GM12878 (cell line): ENCODE measurements around the gene OLFM1. TPM values are rescaled to one million over a fixed set of nuclear protein-coding genes. Genes with fewer than 3 reads are reported as not detected.

ENCODE experiments used
- ATAC-seq: fragments of 200-7000 bp; cut with Tn5 transposase; 3 replicates; pipeline ENCODE4 v1.9.1; 2020; ENCODE audit warnings: mild to moderate bottlenecking, moderate library complexity
- BruUV-seq: library from RNA; stranded (reverse); fragments of 400-500 nt; replicated peaks from 2 replicates; lab custom pipeline; 2021; lab: Mats Ljungman, UMichigan
- CTCF ChIA-PET: fragments of 300-600 bp; sonication (Branson Sonifier 250); formaldehyde crosslinking; extraction: SDS; loops from one replicate; lab custom pipeline; 2021; ENCODE audit warnings: inconsistent platforms; lab: Yijun Ruan, JAX
- POLR2A ChIA-PET: fragments of 350-600 bp; formaldehyde crosslinking; extraction: SDS; loops from one replicate; lab custom pipeline; 2021; ENCODE audit warnings: inconsistent platforms; lab: Charles Lee
- RAD21 ChIA-PET: fragments of 300-600 bp; sonication (Branson Sonifier 250); formaldehyde crosslinking; loops from one replicate; lab custom pipeline; 2023; ENCODE audit warnings: antibody characterized with exemption; ENCODE audit not compliant: unreplicated experiment; lab: Charles Lee
- SMC1A ChIA-PET: fragments of 300-600 bp; sonication (Branson Sonifier 250); formaldehyde crosslinking; loops from one replicate; lab custom pipeline; 2023; ENCODE audit not compliant: unreplicated experiment, uncharacterized antibody; lab: Charles Lee
- DNase-seq: peaks from one replicate; pipeline ENCODE4 v3.0.0-alpha.2; 2011; ENCODE audit warnings: low read depth, low spot score
- FAIRE-seq: peaks from 3 replicates; lab custom pipeline; 2011; peaks lifted over from hg19 to GRCh38; lab: Jason Lieb, UNC
- H2AFZ ChIP-seq: 2 replicates; pipeline ENCODE4 v1.6.0; 2011; ENCODE audit warnings: low read depth, low read length, control low read depth; ENCODE audit not compliant: control insufficient read depth
- H3K27ac ChIP-seq: 2 replicates; pipeline ENCODE4 v1.5.1; 2011; ENCODE audit warnings: control low read depth; ENCODE audit not compliant: control insufficient read depth, insufficient read depth
- H3K27me3 ChIP-seq, 2 experiments: replicated peaks in 1 of 2; 2 replicates each; pipeline versions ENCODE4 v1.6.0 to v1.6.1; 2011; ENCODE audit warnings: low read length in 1 of 2; ENCODE audit not compliant: control insufficient read depth in 2 of 2, insufficient read depth in 2 of 2
- H3K36me3 ChIP-seq, 2 experiments: 2 replicates each; pipeline ENCODE4 v1.5.1; 2011; ENCODE audit warnings: low read length in 1 of 2; ENCODE audit not compliant: control insufficient read depth in 2 of 2, insufficient read depth in 2 of 2
- H3K4me1 ChIP-seq: 2 replicates; pipeline ENCODE4 v1.6.1; 2011; ENCODE audit warnings: mild to moderate bottlenecking, low read length, moderate library complexity, mixed read lengths; ENCODE audit not compliant: control insufficient read depth, insufficient read depth
- H3K4me2 ChIP-seq: 2 replicates; pipeline ENCODE4 v1.6.0; 2011; ENCODE audit warnings: control low read depth; ENCODE audit not compliant: control insufficient read depth, insufficient read depth
- H3K4me3 ChIP-seq: fragments of 200-600 bp; sonication (generic); 2 replicates; pipeline ENCODE4 v1.5.1; 2016
- H3K79me2 ChIP-seq: 2 replicates; pipeline ENCODE4 v1.6.0; 2011; ENCODE audit warnings: low read length; ENCODE audit not compliant: control insufficient read depth, insufficient read depth
- H3K9ac ChIP-seq: 2 replicates; pipeline ENCODE4 v1.8.0; 2011; ENCODE audit warnings: low read length, control low read depth, mixed read lengths; ENCODE audit not compliant: control insufficient read depth, insufficient read depth
- H3K9me3 ChIP-seq: replicated peaks from 3 replicates; pipeline ENCODE4 v1.5.1; 2011; ENCODE audit warnings: mild to moderate bottlenecking, low read length; ENCODE audit not compliant: control insufficient read depth, insufficient read depth
- H4K20me1 ChIP-seq: 2 replicates; pipeline ENCODE4 v1.6.0; 2011; ENCODE audit not compliant: control insufficient read depth, insufficient read depth
- BCL11A ChIP-seq: IDR thresholded peaks from 2 replicates; pipeline ENCODE4 v1.6.1; 2011; ENCODE audit warnings: low read depth, low read length
- ETV6 ChIP-seq, 2 experiments: fragments of 450-650 bp in 1 of 2; IDR thresholded peaks in 1 of 2; conservative IDR thresholded peaks in 1 of 2; 2 replicates each; pipeline ENCODE4 v1.6.1; 2014; ENCODE audit warnings: antibody characterized with exemption in 1 of 2, borderline replicate concordance in 1 of 2, low read depth in 1 of 2, mild to moderate bottlenecking in 1 of 2, moderate library complexity in 1 of 2
- HDAC6 ChIP-seq: fragments of 200-600 bp; sonication (generic); IDR thresholded peaks from one replicate; pipeline ENCODE4 v1.8.0; 2017; ENCODE audit warnings: antibody characterized with exemption; ENCODE audit not compliant: unreplicated experiment
- RAD51 ChIP-seq: fragments of 450-650 bp; IDR thresholded peaks from 2 replicates; pipeline ENCODE4 v1.6.1; 2016; ENCODE audit warnings: moderate library complexity, mild to moderate bottlenecking, inconsistent platforms
- STAT3 ChIP-seq: IDR thresholded peaks from 2 replicates; pipeline ENCODE4 v1.6.1; 2011; ENCODE audit warnings: low read depth, low read length, improper control_type of control experiment
- USF2 ChIP-seq: IDR thresholded peaks from 2 replicates; pipeline ENCODE4 v1.6.1; 2011; ENCODE audit warnings: low read depth, low read length, improper control_type of control experiment, borderline replicate concordance
- WGBS: methylation state at CpG from one replicate; pipeline ENCODE4 v1.1.6; 2016; ENCODE audit warnings: low lambda C conversion rate; ENCODE audit not compliant: insufficient replicate concordance, insufficient coverage; ENCODE audit errors: missing lambda C conversion rate; 5-methylcytosine and 5-hydroxymethylcytosine counted together
- in situ Hi-C: fragments of 300-500 bp; cut with MboI; formaldehyde crosslinking; loops from 9 replicates; pipeline ENCODE4 v1.14.3; 2018; ENCODE audit warnings: mixed read lengths
- intact Hi-C: fragments of 100-400 bp; cut with micrococcal nuclease; formaldehyde crosslinking; loops from one replicate; pipeline ENCODE4 v1.14.2; 2022; ENCODE audit not compliant: unreplicated experiment
- polyA plus RNA-seq, 11 experiments: library from polyadenylated mRNA; depleted of rRNA in 4 of 11; unstranded in 6 of 11; stranded (reverse) in 5 of 11; fragments of >200 nt; fragmentation: Nextera tagmentation in 4 of 11; fragmentation: Illumina TruSeq in 1 of 11; extraction: Ambion mirVana in 4 of 11; extraction: Trizol in 1 of 11; gene quantifications; 1 replicate in 1 of 11; 2 replicates in 10 of 11; pipeline versions ENCODE4 v1.2.1 to v1.2.3, GENCODE V29; 2011 to 2016; ENCODE audit warnings: inconsistent platforms in 2 of 11, missing spikeins in 2 of 11, low read depth in 1 of 11
- total RNA-seq, 4 experiments: library from RNA; depleted of rRNA in 3 of 4; stranded (reverse); fragments of >200 nt in 3 of 4; fragmentation: Illumina TruSeq in 1 of 4; extraction: Trizol in 1 of 4; gene quantifications; 2 replicates each; pipeline versions ENCODE4 v1.2.1 to v1.2.3, GENCODE V29; 2013 to 2021
- TF ChIP-seq, protein P1 (sequence below): fragments of 450-650 bp; IDR thresholded peaks from 2 replicates; pipeline ENCODE4 v1.6.1; 2017; ENCODE audit warnings: mild to moderate bottlenecking, moderate library complexity
- TF ChIP-seq, protein P2 (sequence below): IDR thresholded peaks from 2 replicates; pipeline ENCODE4 v1.6.1; 2011; ENCODE audit warnings: mild to moderate bottlenecking, low read depth, low read length, moderate library complexity; ENCODE audit not compliant: insufficient replicate concordance

The OLFM1 gene
- total and polyA plus RNA-seq, 10 of the 15 experiments (the other 5 are each of a cell fraction or from before 2014, with no cell fraction given), result not detected

- TF ChIP-seq, protein P1, sequence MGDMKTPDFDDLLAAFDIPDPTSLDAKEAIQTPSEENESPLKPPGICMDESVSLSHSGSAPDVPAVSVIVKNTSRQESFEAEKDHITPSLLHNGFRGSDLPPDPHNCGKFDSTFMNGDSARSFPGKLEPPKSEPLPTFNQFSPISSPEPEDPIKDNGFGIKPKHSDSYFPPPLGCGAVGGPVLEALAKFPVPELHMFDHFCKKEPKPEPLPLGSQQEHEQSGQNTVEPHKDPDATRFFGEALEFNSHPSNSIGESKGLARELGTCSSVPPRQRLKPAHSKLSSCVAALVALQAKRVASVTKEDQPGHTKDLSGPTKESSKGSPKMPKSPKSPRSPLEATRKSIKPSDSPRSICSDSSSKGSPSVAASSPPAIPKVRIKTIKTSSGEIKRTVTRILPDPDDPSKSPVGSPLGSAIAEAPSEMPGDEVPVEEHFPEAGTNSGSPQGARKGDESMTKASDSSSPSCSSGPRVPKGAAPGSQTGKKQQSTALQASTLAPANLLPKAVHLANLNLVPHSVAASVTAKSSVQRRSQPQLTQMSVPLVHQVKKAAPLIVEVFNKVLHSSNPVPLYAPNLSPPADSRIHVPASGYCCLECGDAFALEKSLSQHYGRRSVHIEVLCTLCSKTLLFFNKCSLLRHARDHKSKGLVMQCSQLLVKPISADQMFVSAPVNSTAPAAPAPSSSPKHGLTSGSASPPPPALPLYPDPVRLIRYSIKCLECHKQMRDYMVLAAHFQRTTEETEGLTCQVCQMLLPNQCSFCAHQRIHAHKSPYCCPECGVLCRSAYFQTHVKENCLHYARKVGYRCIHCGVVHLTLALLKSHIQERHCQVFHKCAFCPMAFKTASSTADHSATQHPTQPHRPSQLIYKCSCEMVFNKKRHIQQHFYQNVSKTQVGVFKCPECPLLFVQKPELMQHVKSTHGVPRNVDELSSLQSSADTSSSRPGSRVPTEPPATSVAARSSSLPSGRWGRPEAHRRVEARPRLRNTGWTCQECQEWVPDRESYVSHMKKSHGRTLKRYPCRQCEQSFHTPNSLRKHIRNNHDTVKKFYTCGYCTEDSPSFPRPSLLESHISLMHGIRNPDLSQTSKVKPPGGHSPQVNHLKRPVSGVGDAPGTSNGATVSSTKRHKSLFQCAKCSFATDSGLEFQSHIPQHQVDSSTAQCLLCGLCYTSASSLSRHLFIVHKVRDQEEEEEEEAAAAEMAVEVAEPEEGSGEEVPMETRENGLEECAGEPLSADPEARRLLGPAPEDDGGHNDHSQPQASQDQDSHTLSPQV, result no peak
Observed at GRCh38 chr9:135136991-135137832, 49.7 kb downstream of the OLFM1 start (continued).

DNA sequence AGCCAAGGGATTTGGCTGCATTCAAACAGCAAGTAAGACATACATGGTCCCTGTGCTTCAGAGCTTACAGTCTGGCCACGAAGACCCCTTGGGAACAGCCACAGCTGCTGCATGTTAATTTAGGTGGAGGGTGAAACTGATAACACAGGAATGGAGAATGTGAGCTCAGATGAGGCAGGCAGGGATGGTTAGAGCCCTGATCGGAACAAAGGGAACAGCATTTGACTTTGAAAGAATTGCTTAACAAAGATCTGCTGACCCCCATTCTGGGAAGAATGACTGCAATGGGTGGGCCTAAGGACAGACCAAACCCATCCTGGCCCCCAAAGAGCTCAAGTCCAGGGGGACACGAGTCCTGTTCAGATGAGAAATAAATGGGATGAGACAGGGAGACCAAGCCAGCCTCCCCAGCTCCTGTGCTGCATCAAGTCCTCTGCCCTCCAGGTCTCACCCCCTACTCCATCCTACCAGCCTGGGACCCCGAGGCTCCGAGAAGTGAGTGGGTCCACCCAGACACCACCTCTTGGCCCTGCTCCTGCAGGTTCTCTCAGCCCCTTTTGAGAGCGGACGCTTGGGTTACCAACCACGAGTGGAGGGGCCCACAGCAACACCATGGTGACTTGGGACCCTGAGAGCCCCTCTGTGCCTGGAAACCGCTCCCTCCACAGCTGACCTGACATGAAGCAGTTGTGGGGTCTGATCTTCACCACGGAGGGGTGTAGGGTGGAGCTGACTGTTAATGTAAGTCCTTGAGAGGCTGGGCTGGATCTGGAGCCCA lies 50.8 kb downstream of the OLFM1 start:
- 29% methylated on average over 10 of the region's 10 CpGs for WGBS
- no peak overlapping the region for H2AFZ ChIP-seq
- SMC1A ChIA-PET, result no interaction called here
- POLR2A ChIA-PET, result no interaction called here
- no peaks in the 10 kb centered on the region for H3K79me2 ChIP-seq
- in situ Hi-C loops (no loop called here), intact Hi-C loops (no loop called here)
- no peaks in the 10 kb centered on the region for H4K20me1 ChIP-seq
- H3K9ac ChIP-seq, result no peak overlapping the region
- H3K4me2 ChIP-seq, result no peak overlapping the region
- DNase-seq (no peak), ATAC-seq (no peak), FAIRE-seq (no peak)
- H3K9me3 ChIP-seq, result no peaks in the 10 kb centered on the region
- CTCF ChIA-PET, result no interaction called here
- no peaks in the 10 kb centered on the region for H3K27me3 ChIP-seq
- no peak overlapping the region for H3K4me3 ChIP-seq
- BruUV-seq, result no TSS peak
- no peak overlapping the region for H3K27ac ChIP-seq
- no peaks in the 10 kb centered on the region for H3K36me3 ChIP-seq
- H3K4me1 ChIP-seq, result no peaks in the 10 kb centered on the region
- RAD21 ChIA-PET, result no interaction called here
- TF ChIP-seq, protein P2, sequence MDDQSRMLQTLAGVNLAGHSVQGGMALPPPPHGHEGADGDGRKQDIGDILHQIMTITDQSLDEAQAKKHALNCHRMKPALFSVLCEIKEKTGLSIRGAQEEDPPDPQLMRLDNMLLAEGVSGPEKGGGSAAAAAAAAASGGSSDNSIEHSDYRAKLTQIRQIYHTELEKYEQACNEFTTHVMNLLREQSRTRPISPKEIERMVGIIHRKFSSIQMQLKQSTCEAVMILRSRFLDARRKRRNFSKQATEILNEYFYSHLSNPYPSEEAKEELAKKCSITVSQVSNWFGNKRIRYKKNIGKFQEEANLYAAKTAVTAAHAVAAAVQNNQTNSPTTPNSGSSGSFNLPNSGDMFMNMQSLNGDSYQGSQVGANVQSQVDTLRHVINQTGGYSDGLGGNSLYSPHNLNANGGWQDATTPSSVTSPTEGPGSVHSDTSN, result no peak
- TF ChIP-seq RAD51, result no peak
- TF ChIP-seq STAT3, result no peak
- no peak for TF ChIP-seq BCL11A
- TF ChIP-seq, protein P1, result no peak
- no peak for TF ChIP-seq USF2
- TF ChIP-seq ETV6 (conservative IDR thresholded peaks at IDR 0.05 in 1 of 2, IDR thresholded peaks at IDR 0.05 in 1 of 2; ENCODE audit: borderline replicate concordance in 1 of 2, low read depth in 1 of 2), result no peak
- TF ChIP-seq HDAC6, result no peak
